Gastrocnemius medialis (tissue), 4 donors: ENCODE results near the gene DAAM1. TPM values are rescaled to one million over a fixed set of nuclear protein-coding genes. Genes with fewer than 3 reads are reported as not detected.

Experiments
- ATAC-seq, 2 donors: fragments of 150-250 bp; one replicate each; pipeline ENCODE4 v1.9.1; 2016
- DNase-seq, 2 donors: peaks; one replicate each; pipeline ENCODE4 v3.0.0-alpha.2; 2019
- H3K27ac ChIP-seq, 4 donors: fragments of 200-600 bp; sonication (generic); 1 replicate in 1 of 4; 2 replicates in 3 of 4; pipeline ENCODE4 v1.5.1; 2016 to 2018; ENCODE audit warnings: mild to moderate bottlenecking in 2 of 4, moderate library complexity in 1 of 4
- H3K27me3 ChIP-seq, 3 donors: fragments of 200-600 bp; sonication (generic) in 2 of 3; 1 replicate in 1 of 3; 2 replicates in 2 of 3; pipeline versions ENCODE4 v1.5.1 to v1.6.0; 2016 to 2019; ENCODE audit warnings: mild to moderate bottlenecking in 1 of 3, moderate library complexity in 1 of 3
- H3K36me3 ChIP-seq, 2 donors: fragments of 200-600 bp; sonication (generic) in 1 of 2; one replicate each; pipeline ENCODE4 v1.5.1; 2017 to 2018
- H3K4me1 ChIP-seq, 2 donors: fragments of 200-600 bp; sonication (generic) in 1 of 2; one replicate each; pipeline ENCODE4 v1.5.1; 2016 to 2017; ENCODE audit warnings: mild to moderate bottlenecking in 2 of 2
- H3K4me3 ChIP-seq, 4 donors: fragments of 200-600 bp; sonication (generic) in 3 of 4; 1 replicate in 1 of 4; 2 replicates in 3 of 4; pipeline ENCODE4 v1.5.1; 2016 to 2019; ENCODE audit warnings: mild to moderate bottlenecking in 2 of 4
- H3K9me3 ChIP-seq, 3 donors: fragments of 200-600 bp; sonication (generic) in 2 of 3; 1 replicate in 1 of 3; 2 replicates in 2 of 3; pipeline ENCODE4 v1.5.1; 2016 to 2019
- CTCF ChIP-seq, 5 experiments: fragments of 450-650 bp in 3 of 5; fragments of 200-600 bp in 2 of 5; sonication (generic) in 2 of 5; IDR thresholded peaks in 4 of 5; conservative IDR thresholded peaks in 1 of 5; 1 replicate in 4 of 5; 2 replicates in 1 of 5; pipeline ENCODE4 v1.5.1; 2016 to 2019; ENCODE audit warnings: antibody characterized with exemption in 5 of 5, mild to moderate bottlenecking in 3 of 5, moderate library complexity in 3 of 5
- POLR2A ChIP-seq, 2 donors: fragments of 450-650 bp; IDR thresholded peaks; one replicate each; pipeline ENCODE4 v1.6.1; 2017; ENCODE audit warnings: antibody characterized with exemption in 2 of 2, mild to moderate bottlenecking in 2 of 2, moderate library complexity in 2 of 2
- in situ Hi-C, 4 donors: fragments of 200-750 bp; cut with MboI; loops; one replicate each; pipeline versions ENCODE4 v1.15.0 to v1.8.0; 2017; ENCODE audit warnings: low sequenced_read_pairs in 4 of 4
- intact Hi-C: fragments of 100-400 bp; cut with DNase I; formaldehyde crosslinking; loops from one replicate; pipeline ENCODE4 v1.15.1; 2023; ENCODE audit warnings: low total_unique reads
- total RNA-seq, 4 donors: library from RNA; depleted of rRNA; stranded (reverse); fragments of >200 nt; gene quantifications; one replicate each; pipeline versions ENCODE4 v1.1.0 to v1.2.3, GENCODE V29; 2016

Gene DAAM1
- total RNA-seq, 4 donors from 2014 or later = 4.4 to 13.9 (median 6.4) TPM

DNA sequence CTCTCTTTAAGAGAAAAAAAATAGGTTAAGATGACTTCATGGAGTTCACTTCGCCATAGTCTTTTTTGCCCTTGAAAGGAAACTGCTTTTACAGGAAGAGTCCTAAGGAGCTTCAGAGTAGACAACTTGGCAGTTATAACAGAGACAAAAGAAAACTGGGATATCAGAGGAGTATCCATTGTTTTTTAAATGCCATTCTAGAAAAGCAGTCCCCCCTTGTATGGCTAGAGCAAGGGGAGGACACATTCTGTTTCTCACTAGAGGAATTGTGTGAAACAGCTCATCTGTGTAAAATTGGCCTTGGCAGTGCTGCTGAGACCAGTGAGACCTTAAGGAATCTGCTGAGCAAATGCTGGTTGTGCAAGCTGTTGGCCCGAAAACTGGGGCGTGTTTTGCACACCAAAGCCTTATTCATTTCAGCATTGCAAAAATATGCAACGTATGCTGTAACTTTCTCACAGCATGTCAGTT is 148.7 kb downstream of the DAAM1 start:
- TF ChIP-seq CTCF (IDR thresholded peaks at IDR 0.05 in 4 of 5, conservative IDR thresholded peaks at IDR 0.05 in 1 of 5) (no peak), POLR2A (IDR thresholded peaks at IDR 0.05) (no peak)
- no peaks in the 10 kb centered on the region for H3K36me3 ChIP-seq
- in situ Hi-C loops = no loop called here
- DNase-seq = peak; percentile 38 to 74
- H3K4me1 ChIP-seq = peaks cover 58 to 64% of the 10 kb centered on the region in 2 donors
- H3K27me3 ChIP-seq = no peaks in the 10 kb centered on the region
- H3K27ac ChIP-seq = peak overlapping the region; percentile 52 to 74 (median 72)
- intact Hi-C loops = loop anchor here (10.0 kb wide), 1 partner anchor 108 kb away; no protein-coding TSS in a partner anchor
- ATAC-seq = peak; percentile 31 to 62
- no peaks in the 10 kb centered on the region for H3K9me3 ChIP-seq
- no peak overlapping the region for H3K4me3 ChIP-seq

GRCh38 chr14:59338761-59339160 is 150.3 kb downstream of the DAAM1 start:
- H3K27ac ChIP-seq = no peak overlapping the region
- no peak for TF ChIP-seq CTCF (IDR thresholded peaks at IDR 0.05 in 4 of 5, conservative IDR thresholded peaks at IDR 0.05 in 1 of 5)
- TF ChIP-seq POLR2A (IDR thresholded peaks at IDR 0.05) = no peak
- H3K9me3 ChIP-seq = no peaks in the 10 kb centered on the region
- H3K36me3 ChIP-seq = no peaks in the 10 kb centered on the region
- no peak overlapping the region for H3K4me3 ChIP-seq
- H3K4me1 ChIP-seq = peaks cover 56 to 65% of the 10 kb centered on the region in 2 donors
- no peaks in the 10 kb centered on the region for H3K27me3 ChIP-seq
- DNase-seq (no peak), ATAC-seq (no peak)
- in situ Hi-C loops = no loop called here
- intact Hi-C loops = loop anchor here (10.0 kb wide), 1 partner anchor 106 kb away; no protein-coding TSS in a partner anchor

DNA sequence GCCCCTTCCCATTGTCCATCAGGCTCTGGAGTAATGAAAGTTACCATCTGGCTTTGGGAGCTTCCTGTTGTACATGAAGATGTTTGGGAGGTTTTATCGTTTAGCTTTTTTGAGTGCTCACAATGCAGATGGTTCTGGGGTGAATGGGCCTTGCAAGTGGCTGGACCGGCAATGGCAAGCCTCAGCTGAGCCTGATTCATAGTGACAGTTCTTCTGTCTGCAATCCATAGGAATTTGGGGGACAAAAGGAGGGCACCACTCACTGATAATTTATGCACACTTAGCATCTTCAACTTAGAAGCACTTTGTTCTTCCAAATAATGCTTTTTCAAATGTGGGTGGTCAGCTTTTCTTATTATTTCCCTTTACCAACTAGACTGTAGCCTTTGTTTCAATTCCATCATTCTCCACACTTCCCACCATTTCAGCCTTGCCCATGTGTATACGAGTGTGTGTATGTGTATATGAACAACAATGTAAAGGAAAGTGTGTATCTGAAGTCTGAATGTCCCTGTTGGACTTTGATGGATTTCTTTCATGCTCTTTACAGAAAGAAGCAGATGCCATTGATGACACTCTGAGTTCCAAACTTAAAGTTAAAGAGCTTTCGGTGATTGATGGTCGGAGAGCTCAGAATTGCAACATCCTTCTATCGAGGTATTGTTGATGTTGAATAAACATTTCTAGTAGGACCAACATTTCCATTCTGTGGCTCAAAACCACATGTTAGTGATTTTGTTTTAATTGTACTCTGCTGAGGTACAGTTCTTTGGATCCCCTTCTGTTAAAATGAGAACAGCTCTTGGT is 151.3 kb downstream of the DAAM1 start:
- in situ Hi-C loops = no loop called here
- ATAC-seq = no peak
- H3K4me1 ChIP-seq = peaks cover 50 to 55% of the 10 kb centered on the region in 2 donors
- H3K4me3 ChIP-seq = no peak overlapping the region
- H3K27me3 ChIP-seq = no peaks in the 10 kb centered on the region
- H3K9me3 ChIP-seq = no peaks in the 10 kb centered on the region
- no peaks in the 10 kb centered on the region for H3K36me3 ChIP-seq
- DNase-seq = no peak
- H3K27ac ChIP-seq = no peak overlapping the region
- TF ChIP-seq POLR2A (IDR thresholded peaks at IDR 0.05) = no peak
- TF ChIP-seq CTCF (IDR thresholded peaks at IDR 0.05 in 4 of 5, conservative IDR thresholded peaks at IDR 0.05 in 1 of 5) = no peak
- intact Hi-C loops = loop anchor here (10.0 kb wide), 1 partner anchor 105 kb away; no protein-coding TSS in a partner anchor

DNA sequence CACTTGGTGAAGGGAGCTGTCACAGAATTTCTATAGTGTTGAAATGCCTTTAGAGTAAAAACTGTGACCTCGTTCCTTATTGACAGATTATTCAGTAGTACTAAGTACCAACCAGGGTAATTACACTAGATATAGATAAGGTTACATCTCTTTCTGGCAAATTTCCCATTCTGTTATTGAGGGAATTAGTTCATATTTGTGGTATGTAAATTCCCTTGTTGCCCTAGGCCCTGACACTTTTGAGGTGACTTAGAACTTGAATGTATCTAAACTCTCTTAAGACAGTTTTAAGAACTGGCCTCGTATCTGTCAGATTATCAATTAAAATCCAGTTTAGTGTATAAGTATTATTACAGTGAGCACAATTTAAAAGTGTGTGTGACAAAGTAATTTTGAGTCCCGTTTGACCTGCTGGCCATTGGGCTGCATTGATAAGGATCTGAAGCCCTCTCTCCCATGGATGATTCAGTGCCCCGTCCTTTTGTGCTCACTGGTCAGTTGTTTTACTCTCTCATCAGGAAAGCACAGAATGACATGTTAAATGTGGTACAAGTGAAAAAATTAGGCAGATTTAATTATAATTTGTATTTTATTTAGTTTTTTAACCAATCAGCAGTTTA is 153.5 kb downstream of the DAAM1 start:
- H3K4me1 ChIP-seq = peaks cover 29 to 32% of the 10 kb centered on the region in 2 donors
- ATAC-seq = no peak
- intact Hi-C loops (no loop called here), in situ Hi-C loops (no loop called here)
- no peaks in the 10 kb centered on the region for H3K9me3 ChIP-seq
- DNase-seq = no peak
- no peaks in the 10 kb centered on the region for H3K36me3 ChIP-seq
- no peaks in the 10 kb centered on the region for H3K27me3 ChIP-seq
- no peak for TF ChIP-seq CTCF (IDR thresholded peaks at IDR 0.05 in 4 of 5, conservative IDR thresholded peaks at IDR 0.05 in 1 of 5)
- TF ChIP-seq POLR2A (IDR thresholded peaks at IDR 0.05) = no peak
- H3K4me3 ChIP-seq = no peak overlapping the region
- no peak overlapping the region for H3K27ac ChIP-seq
